ENCODE measurements around the gene CCDC144A.
"Not testable (repeated sequence)": the region's sequence is repeated elsewhere in the genome, so short reads cannot be mapped to it uniquely, and the experiment has no call there.

Gene CCDC144A

GRCh38 chr17:16751224-16751923 lies 61.3 kb downstream of the CCDC144A start:
- DNase-seq (ENCODE audit: low spot score), result peak; percentile 6

GRCh38 chr17:16751924-16752287 lies 61.9 kb downstream of the CCDC144A start:
- DNase-seq (ENCODE audit: low spot score), result not testable (repeated sequence)

- DNase-seq (ENCODE audit: low spot score), result not testable (repeated sequence)
Measured at GRCh38 chr17:16757520-16757919, 67.5 kb downstream of the CCDC144A start.

GRCh38 chr17:16758177-16758576 lies 68.1 kb downstream of the CCDC144A start:
- not testable (repeated sequence) for DNase-seq (ENCODE audit: low spot score)

GRCh38 chr17:16768290-16769175 lies 78.5 kb downstream of the CCDC144A start:
- DNase-seq (ENCODE audit: low spot score), result not testable (repeated sequence)

GRCh38 chr17:16772394-16773145 lies 82.5 kb downstream of the CCDC144A start:
- DNase-seq (ENCODE audit: low spot score), result not testable (repeated sequence)

GRCh38 chr17:16773146-16773522 lies 83.1 kb downstream of the CCDC144A start:
- DNase-seq (ENCODE audit: low spot score), result not testable (repeated sequence)

- DNase-seq (ENCODE audit: low spot score), result not testable (repeated sequence)
Measured at GRCh38 chr17:16787851-16788250, 97.8 kb downstream of the CCDC144A start.

- DNase-seq (ENCODE audit: low spot score), result not testable (repeated sequence)
Measured at GRCh38 chr17:16788889-16789536, 99.0 kb downstream of the CCDC144A start.

GRCh38 chr17:16789622-16790021 lies 99.6 kb downstream of the CCDC144A start:
- not testable (repeated sequence) for DNase-seq (ENCODE audit: low spot score)

GRCh38 chr17:16790313-16790871 lies 100.4 kb downstream of the CCDC144A start:
- DNase-seq (ENCODE audit: low spot score), result not testable (repeated sequence)

- DNase-seq (ENCODE audit: low spot score), result not testable (repeated sequence)
Measured at GRCh38 chr17:16794215-16794614, 104.2 kb downstream of the CCDC144A start.

- DNase-seq (ENCODE audit: low spot score), result not testable (repeated sequence)
Measured at GRCh38 chr17:16795894-16796293, 105.9 kb downstream of the CCDC144A start.

GRCh38 chr17:16804851-16805250 lies 114.8 kb downstream of the CCDC144A start:
- DNase-seq (ENCODE audit: low spot score), result not testable (repeated sequence)

- DNase-seq (ENCODE audit: low spot score), result not testable (repeated sequence)
Measured at GRCh38 chr17:16806599-16806998, 116.6 kb downstream of the CCDC144A start.

- not testable (repeated sequence) for DNase-seq (ENCODE audit: low spot score)
Measured at GRCh38 chr17:16807620-16808019, 117.6 kb downstream of the CCDC144A start.

GRCh38 chr17:16810236-16810635 lies 120.2 kb downstream of the CCDC144A start:
- DNase-seq (ENCODE audit: low spot score), result not testable (repeated sequence)

- DNase-seq (ENCODE audit: low spot score), result not testable (repeated sequence)
Measured at GRCh38 chr17:16812126-16812525, 122.1 kb downstream of the CCDC144A start.

- DNase-seq (ENCODE audit: low spot score), result no peak
Measured at GRCh38 chr17:16814439-16814838, 124.4 kb downstream of the CCDC144A start.

GRCh38 chr17:16817201-16817600 lies 127.2 kb downstream of the CCDC144A start:
- DNase-seq (ENCODE audit: low spot score), result no peak

GRCh38 chr17:16817940-16818339 lies 127.9 kb downstream of the CCDC144A start:
- not testable (repeated sequence) for DNase-seq (ENCODE audit: low spot score)
